HCT116 (cell line): ENCODE measurements around the gene CD69. TPM values are rescaled to one million over a fixed set of nuclear protein-coding genes. Genes with fewer than 3 reads are reported as not detected.

ENCODE experiments used
- ATAC-seq: fragments of 200-7000 bp; cut with Tn5 transposase; 2 replicates; pipeline ENCODE4 v1.9.1; 2020; ENCODE audit warnings: mild to moderate bottlenecking, moderate library complexity
- BruUV-seq: library from RNA; stranded (reverse); fragments of 400-500 nt; replicated peaks from 2 replicates; lab custom pipeline; 2021; lab: Mats Ljungman, UMichigan
- CTCF ChIA-PET: fragments of 300-600 bp; sonication (Branson Sonifier 250); formaldehyde crosslinking; loops from one replicate; lab custom pipeline; 2021; ENCODE audit warnings: antibody characterized with exemption; lab: Charles Lee
- POLR2A ChIA-PET: fragments of 300-600, 350-600 bp; sonication (Branson Sonifier 250); formaldehyde crosslinking; loops from one replicate; lab custom pipeline; 2021; ENCODE audit warnings: antibody characterized with exemption; lab: Charles Lee
- RAD21 ChIA-PET, 2 experiments: fragments of 300-600 bp; sonication (Branson Sonifier 250); formaldehyde crosslinking; loops; one replicate each; lab custom pipeline; 2023; ENCODE audit warnings: low total read pairs in 2 of 2; ENCODE audit not compliant: uncharacterized antibody in 2 of 2, unreplicated experiment in 2 of 2, low non-redundant PET in 1 of 2; lab: Charles Lee
- DNase-seq: peaks from one replicate; pipeline ENCODE4 v3.0.0-alpha.2; 2010; ENCODE audit warnings: low read depth, low spot score
- H2AFZ ChIP-seq: fragments of 200-600 bp; shearing (Covaris generic), sonication (generic); 2 replicates; pipeline ENCODE4 v1.6.1; 2017; ENCODE audit warnings: low read depth, mixed run types, mixed read lengths, antibody characterized with exemption, low read length; ENCODE audit not compliant: poor library complexity, severe bottlenecking
- H3K27ac ChIP-seq: 2 replicates; pipeline ENCODE4 v1.5.1; 2012; ENCODE audit warnings: low read depth, low read length
- H3K27me3 ChIP-seq: fragments of 200-600 bp; sonication (generic); 2 replicates; pipeline ENCODE4 v1.6.1; 2016; ENCODE audit warnings: mixed run types, low read length, mixed read lengths; ENCODE audit not compliant: insufficient read depth
- H3K36me3 ChIP-seq, 2 experiments: fragments of 200-500 bp in 1 of 2; fragments of 200-600 bp in 1 of 2; sonication (Bioruptor generic) in 1 of 2; sonication (generic) in 1 of 2; 2 replicates each; pipeline versions ENCODE4 v1.5.1 to v1.6.1; 2014 to 2016; ENCODE audit warnings: low read length in 2 of 2, inconsistent platforms in 1 of 2, mixed read lengths in 1 of 2, mixed run types in 1 of 2; ENCODE audit not compliant: insufficient read depth in 2 of 2, control insufficient read depth in 1 of 2
- H3K4me1 ChIP-seq, 2 experiments: fragments of 200-600 bp in 1 of 2; sonication (generic) in 1 of 2; 2 replicates each; pipeline versions ENCODE4 v1.5.1 to v1.6.1; 2012 to 2017; ENCODE audit warnings: low read length in 2 of 2, inconsistent platforms in 1 of 2, mild to moderate bottlenecking in 1 of 2, mixed read lengths in 1 of 2, mixed run types in 1 of 2, moderate library complexity in 1 of 2; ENCODE audit not compliant: insufficient read depth in 2 of 2, control insufficient read depth in 1 of 2
- H3K4me2 ChIP-seq: fragments of 200-600 bp; sonication (generic); 2 replicates; pipeline ENCODE4 v1.6.1; 2017; ENCODE audit warnings: mixed run types, low read length, mixed read lengths
- H3K4me3 ChIP-seq, 2 experiments: fragments of 200-600 bp in 1 of 2; sonication (generic) in 1 of 2; replicated peaks in 1 of 2; 2 replicates each; pipeline ENCODE4 v1.5.1; 2011 to 2016; ENCODE audit warnings: low read length in 2 of 2, control low read depth in 1 of 2, low read depth in 1 of 2, mild to moderate bottlenecking in 1 of 2, mixed read lengths in 1 of 2, mixed run types in 1 of 2
- H3K79me2 ChIP-seq: fragments of 200-600 bp; sonication (generic); 2 replicates; pipeline ENCODE4 v1.6.1; 2017; ENCODE audit warnings: mild to moderate bottlenecking, mixed run types, low read length, moderate library complexity, mixed read lengths; ENCODE audit not compliant: insufficient read depth
- H3K9ac ChIP-seq: fragments of 200-600 bp; sonication (generic); 2 replicates; pipeline ENCODE4 v1.6.1; 2016; ENCODE audit warnings: low read length, mixed read lengths
- H3K9me2 ChIP-seq: fragments of 200-600 bp; sonication (generic), shearing (Covaris generic); 2 replicates; pipeline ENCODE4 v1.6.1; 2017; ENCODE audit warnings: mixed run types, mild to moderate bottlenecking, moderate library complexity; ENCODE audit not compliant: insufficient read depth
- H3K9me3 ChIP-seq, 2 experiments: fragments of 200-500 bp in 1 of 2; fragments of 200-600 bp in 1 of 2; sonication (Bioruptor generic) in 1 of 2; sonication (generic) in 1 of 2; 2 replicates each; pipeline ENCODE4 v1.6.1; 2014 to 2017; ENCODE audit warnings: low read length in 2 of 2, mixed read lengths in 2 of 2, inconsistent platforms in 1 of 2, low read depth in 1 of 2, mild to moderate bottlenecking in 1 of 2, mixed run types in 1 of 2, moderate library complexity in 1 of 2; ENCODE audit not compliant: control insufficient read depth in 1 of 2, insufficient read depth in 1 of 2
- H4K20me1 ChIP-seq: fragments of 200-600 bp; sonication (generic), shearing (Covaris generic); 2 replicates; pipeline ENCODE4 v1.6.1; 2017; ENCODE audit warnings: mixed run types, mild to moderate bottlenecking, moderate library complexity; ENCODE audit not compliant: insufficient read depth
- EGR1 ChIP-seq: IDR thresholded peaks from 2 replicates; pipeline ENCODE4 v1.6.1; 2012; ENCODE audit warnings: low read depth
- FOSL1 ChIP-seq: IDR thresholded peaks from 2 replicates; pipeline ENCODE4 v1.6.1; 2012; ENCODE audit warnings: low read depth
- JUND ChIP-seq: IDR thresholded peaks from 2 replicates; pipeline ENCODE4 v1.6.1; 2012
- POLR2A ChIP-seq: IDR thresholded peaks from 2 replicates; pipeline ENCODE4 v1.7.0; 2011; ENCODE audit warnings: borderline replicate concordance; ENCODE audit not compliant: insufficient read depth, insufficient read length; ENCODE audit errors: extremely low read depth
- SIN3A ChIP-seq: IDR thresholded peaks from 2 replicates; pipeline ENCODE4 v1.6.1; 2012; ENCODE audit warnings: low read depth
- SRF ChIP-seq: IDR thresholded peaks from 2 replicates; pipeline ENCODE4 v1.6.1; 2012; ENCODE audit warnings: low read depth
- TCF7L2 ChIP-seq: IDR thresholded peaks from 2 replicates; pipeline ENCODE4 v1.7.0; 2011; ENCODE audit warnings: borderline replicate concordance, inconsistent platforms; ENCODE audit not compliant: insufficient read depth, insufficient read length; ENCODE audit errors: extremely low read depth
- YY1 ChIP-seq: IDR thresholded peaks from 2 replicates; pipeline ENCODE4 v1.6.1; 2011; ENCODE audit warnings: low read length, low read depth, moderate library complexity, mild to moderate bottlenecking; ENCODE audit not compliant: insufficient replicate concordance; ENCODE audit errors: extremely low read depth
- ZNF274 ChIP-seq: fragments of 200-500 bp; sonication (Bioruptor generic); IDR thresholded peaks from 2 replicates; pipeline ENCODE4 v1.6.1; 2014; ENCODE audit warnings: mild to moderate bottlenecking, low read depth, low read length, inconsistent platforms
- intact Hi-C: fragments of 100-400 bp; cut with micrococcal nuclease; formaldehyde crosslinking; loops from 2 replicates; pipeline ENCODE4 v1.10.0; 2022
- total RNA-seq: library from RNA; stranded (reverse); gene quantifications from one replicate; pipeline ENCODE4 v1.2.1, GENCODE V29; 2021; ENCODE audit not compliant: unreplicated experiment
- TF ChIP-seq, protein P1 (sequence below): IDR thresholded peaks from 2 replicates; pipeline ENCODE4 v1.6.1; 2012; ENCODE audit warnings: low read depth

CD69 gene
- total RNA-seq, 1 experiment from 2014 or later, result not detected

DNA sequence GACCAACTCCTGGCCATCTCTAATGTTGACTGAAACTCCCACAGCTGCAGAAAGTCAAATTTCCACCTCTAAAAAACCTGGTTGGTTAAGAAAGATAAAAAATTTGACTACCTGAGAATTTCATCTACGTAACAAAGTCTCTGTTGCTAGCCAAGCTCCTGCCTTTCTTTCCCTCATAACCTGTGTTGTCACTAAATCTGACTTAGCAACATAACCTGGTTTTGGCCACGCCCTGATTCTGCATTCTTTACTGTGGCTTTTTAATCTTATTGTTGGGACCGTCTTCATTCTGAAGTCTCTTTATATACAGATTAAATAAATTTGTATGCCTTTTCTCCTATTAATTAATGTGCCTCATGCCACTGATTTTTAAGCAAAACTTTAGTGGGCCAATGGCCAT is 16.1 kb upstream of the CD69 start:
- Histone ChIP-seq H3K27ac (no peak overlapping the region), H3K9me3 (no peaks in the 10 kb centered on the region), H2AFZ (no peak overlapping the region), H4K20me1 (no peaks in the 10 kb centered on the region), H3K9ac (no peak overlapping the region), H3K79me2 (no peaks in the 10 kb centered on the region), H3K4me3 (no peak overlapping the region), H3K9me2 (no peaks in the 10 kb centered on the region), H3K4me1 (no peaks in the 10 kb centered on the region), H3K36me3 (no peaks in the 10 kb centered on the region), H3K4me2 (no peak overlapping the region), H3K27me3 (peaks cover 68% of the 10 kb centered on the region)
- no TSS peak for BruUV-seq
- ChIA-PET POLR2A (no interaction called here), CTCF (no interaction called here), RAD21 (no interaction called here)
- intact Hi-C loops, result no loop called here
- ATAC-seq, result no peak
- TF ChIP-seq, protein P1, sequence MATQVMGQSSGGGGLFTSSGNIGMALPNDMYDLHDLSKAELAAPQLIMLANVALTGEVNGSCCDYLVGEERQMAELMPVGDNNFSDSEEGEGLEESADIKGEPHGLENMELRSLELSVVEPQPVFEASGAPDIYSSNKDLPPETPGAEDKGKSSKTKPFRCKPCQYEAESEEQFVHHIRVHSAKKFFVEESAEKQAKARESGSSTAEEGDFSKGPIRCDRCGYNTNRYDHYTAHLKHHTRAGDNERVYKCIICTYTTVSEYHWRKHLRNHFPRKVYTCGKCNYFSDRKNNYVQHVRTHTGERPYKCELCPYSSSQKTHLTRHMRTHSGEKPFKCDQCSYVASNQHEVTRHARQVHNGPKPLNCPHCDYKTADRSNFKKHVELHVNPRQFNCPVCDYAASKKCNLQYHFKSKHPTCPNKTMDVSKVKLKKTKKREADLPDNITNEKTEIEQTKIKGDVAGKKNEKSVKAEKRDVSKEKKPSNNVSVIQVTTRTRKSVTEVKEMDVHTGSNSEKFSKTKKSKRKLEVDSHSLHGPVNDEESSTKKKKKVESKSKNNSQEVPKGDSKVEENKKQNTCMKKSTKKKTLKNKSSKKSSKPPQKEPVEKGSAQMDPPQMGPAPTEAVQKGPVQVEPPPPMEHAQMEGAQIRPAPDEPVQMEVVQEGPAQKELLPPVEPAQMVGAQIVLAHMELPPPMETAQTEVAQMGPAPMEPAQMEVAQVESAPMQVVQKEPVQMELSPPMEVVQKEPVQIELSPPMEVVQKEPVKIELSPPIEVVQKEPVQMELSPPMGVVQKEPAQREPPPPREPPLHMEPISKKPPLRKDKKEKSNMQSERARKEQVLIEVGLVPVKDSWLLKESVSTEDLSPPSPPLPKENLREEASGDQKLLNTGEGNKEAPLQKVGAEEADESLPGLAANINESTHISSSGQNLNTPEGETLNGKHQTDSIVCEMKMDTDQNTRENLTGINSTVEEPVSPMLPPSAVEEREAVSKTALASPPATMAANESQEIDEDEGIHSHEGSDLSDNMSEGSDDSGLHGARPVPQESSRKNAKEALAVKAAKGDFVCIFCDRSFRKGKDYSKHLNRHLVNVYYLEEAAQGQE, result no peak
- TF ChIP-seq POLR2A (no peak), YY1 (no peak), FOSL1 (no peak), SRF (no peak)
- DNase-seq, result no peak

- no peak overlapping the region for H3K4me2 ChIP-seq
- H3K9ac ChIP-seq, result no peak overlapping the region
- CTCF ChIA-PET, result interaction anchor here (1.2 kb wide), 1 partner anchor 30 kb away, joined by 3 read pairs; no protein-coding TSS in a partner anchor
- no peaks in the 10 kb centered on the region for H3K9me3 ChIP-seq
- intact Hi-C loops, result no loop called here
- no TSS peak for BruUV-seq
- no peak overlapping the region for H3K27ac ChIP-seq
- H3K9me2 ChIP-seq, result no peaks in the 10 kb centered on the region
- H3K27me3 ChIP-seq, result peaks cover 65% of the 10 kb centered on the region
- H3K36me3 ChIP-seq, result no peaks in the 10 kb centered on the region
- H3K4me3 ChIP-seq, result no peak overlapping the region
- H3K79me2 ChIP-seq, result no peaks in the 10 kb centered on the region
- ATAC-seq, result no peak
- POLR2A ChIA-PET, result no interaction called here
- no peaks in the 10 kb centered on the region for H4K20me1 ChIP-seq
- no peaks in the 10 kb centered on the region for H3K4me1 ChIP-seq
- RAD21 ChIA-PET, result no interaction called here
- DNase-seq, result no peak
- no peak overlapping the region for H2AFZ ChIP-seq
- TF ChIP-seq EGR1, result no peak
- no peak for TF ChIP-seq TCF7L2
- TF ChIP-seq, protein P1, result no peak
- TF ChIP-seq ZNF274, result no peak
- no peak for TF ChIP-seq YY1
- no peak for TF ChIP-seq JUND
- TF ChIP-seq SIN3A, result no peak
Measured at GRCh38 chr12:9773216-9773877, 12.6 kb upstream of the CD69 start.
